ENCODE results near the gene EVA1C.

The EVA1C gene

DNA sequence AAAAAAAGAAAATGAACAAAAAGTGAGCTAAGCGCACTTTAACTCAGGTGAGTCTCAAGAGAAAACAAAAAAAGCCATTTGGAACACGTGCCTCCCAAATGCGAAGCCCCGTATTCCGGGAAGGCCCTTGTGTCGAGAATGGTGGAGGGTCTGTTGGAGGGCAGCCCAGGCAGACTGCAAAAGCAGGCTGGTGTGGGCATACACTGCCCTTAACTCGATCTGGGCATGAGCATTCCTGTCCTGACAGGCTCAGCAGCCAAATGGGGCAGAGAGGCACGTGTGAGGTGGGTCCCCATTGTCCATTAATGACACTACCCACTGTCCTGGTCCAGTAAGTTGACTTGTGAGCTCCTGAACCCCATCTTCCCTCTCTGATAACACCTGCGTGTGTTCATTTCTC is 57.7 kb downstream of the EVA1C start:
- TF ChIP-seq, protein P1, sequence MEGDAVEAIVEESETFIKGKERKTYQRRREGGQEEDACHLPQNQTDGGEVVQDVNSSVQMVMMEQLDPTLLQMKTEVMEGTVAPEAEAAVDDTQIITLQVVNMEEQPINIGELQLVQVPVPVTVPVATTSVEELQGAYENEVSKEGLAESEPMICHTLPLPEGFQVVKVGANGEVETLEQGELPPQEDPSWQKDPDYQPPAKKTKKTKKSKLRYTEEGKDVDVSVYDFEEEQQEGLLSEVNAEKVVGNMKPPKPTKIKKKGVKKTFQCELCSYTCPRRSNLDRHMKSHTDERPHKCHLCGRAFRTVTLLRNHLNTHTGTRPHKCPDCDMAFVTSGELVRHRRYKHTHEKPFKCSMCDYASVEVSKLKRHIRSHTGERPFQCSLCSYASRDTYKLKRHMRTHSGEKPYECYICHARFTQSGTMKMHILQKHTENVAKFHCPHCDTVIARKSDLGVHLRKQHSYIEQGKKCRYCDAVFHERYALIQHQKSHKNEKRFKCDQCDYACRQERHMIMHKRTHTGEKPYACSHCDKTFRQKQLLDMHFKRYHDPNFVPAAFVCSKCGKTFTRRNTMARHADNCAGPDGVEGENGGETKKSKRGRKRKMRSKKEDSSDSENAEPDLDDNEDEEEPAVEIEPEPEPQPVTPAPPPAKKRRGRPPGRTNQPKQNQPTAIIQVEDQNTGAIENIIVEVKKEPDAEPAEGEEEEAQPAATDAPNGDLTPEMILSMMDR (IDR thresholded peaks at IDR 0.05; ENCODE audit: low read depth, low read length) = no peak
- no peak for DNase-seq (ENCODE audit: extremely low read depth, low read depth)

DNA sequence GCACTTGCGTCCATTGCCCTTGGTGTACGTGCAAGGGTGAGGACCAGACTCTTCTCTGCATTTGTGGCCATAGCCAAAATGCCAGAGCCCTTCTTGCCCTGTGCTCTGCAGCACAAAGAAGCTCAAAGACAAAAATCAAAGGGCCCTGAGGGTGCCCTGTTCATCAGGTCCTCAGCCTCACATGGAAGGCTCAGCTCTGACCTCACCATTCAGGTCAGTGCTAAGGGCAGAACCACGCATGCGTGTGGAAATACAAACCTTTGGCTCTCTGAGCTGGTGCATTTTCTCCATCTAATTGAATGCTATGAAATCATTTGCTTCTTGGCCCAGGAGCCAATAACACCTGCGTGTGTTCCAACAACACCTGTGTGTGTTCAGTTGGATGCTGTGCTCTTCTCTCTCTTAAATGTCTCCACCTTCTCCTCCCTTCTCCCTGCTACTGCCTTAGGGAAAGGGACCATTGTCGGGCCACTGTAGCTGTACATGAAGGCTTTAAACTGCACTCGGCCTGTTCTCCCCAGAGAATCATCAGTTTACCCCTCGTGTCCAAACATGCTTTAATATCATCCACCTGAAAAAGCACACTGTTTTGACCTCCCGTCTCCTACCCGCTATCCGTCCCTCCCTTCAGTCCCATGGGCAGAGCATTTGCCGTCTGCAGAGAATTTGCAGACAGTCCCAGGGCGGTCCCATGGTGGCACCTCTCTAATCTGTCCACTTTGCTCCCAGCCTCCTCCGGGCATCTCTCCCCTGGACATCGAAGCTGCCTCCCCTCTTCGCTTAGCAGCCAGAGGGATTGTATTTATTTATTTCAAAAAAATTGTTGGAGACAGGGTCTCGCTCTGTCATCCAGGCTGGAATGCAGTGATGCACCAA is 60.6 kb downstream of the EVA1C start:
- no peak for DNase-seq (ENCODE audit: extremely low read depth, low read depth)
- TF ChIP-seq, protein P1 (IDR thresholded peaks at IDR 0.05; ENCODE audit: low read depth, low read length) = no peak

DNA sequence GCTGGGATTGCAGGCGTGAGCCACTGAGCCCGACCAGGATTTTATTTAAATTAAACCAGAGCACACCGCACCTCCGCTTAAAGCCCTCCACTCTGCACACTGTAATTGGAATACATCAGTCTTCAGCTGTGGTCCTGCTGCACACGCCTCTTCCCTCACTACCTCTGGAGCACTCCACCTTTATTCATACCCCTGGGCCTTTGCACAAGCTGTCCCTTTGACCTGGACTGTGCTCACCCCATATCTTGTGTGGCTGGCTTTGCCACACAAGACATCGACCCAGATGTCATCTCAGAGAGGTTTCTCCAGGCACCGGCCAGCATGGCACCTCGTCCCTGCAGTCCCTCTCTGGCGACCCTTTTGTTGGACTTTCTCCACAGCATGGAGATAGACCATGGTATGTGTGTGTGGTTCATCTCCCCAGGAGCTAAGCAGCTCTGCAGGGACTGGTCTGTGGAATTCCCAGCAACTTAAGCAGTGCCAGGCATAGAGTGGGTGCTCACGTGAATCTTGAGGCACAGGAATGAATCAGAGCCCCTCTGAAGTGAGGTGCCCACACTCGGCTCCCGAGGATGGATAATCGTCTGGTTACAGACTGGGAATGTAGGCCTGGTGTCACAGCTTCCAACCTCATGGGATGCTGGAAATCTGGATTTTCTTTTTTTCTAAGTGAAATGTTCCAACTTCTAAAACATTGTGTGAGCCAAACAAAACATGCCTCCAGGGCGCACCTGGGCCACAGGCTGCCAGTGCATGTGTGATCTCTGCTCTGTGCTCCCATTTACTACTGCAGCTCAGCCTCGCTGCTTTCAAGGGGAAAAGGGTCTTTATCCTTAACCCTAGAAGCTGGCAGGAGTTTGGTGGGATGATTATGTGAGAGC is 61.9 kb downstream of the EVA1C start:
- no peak for DNase-seq (ENCODE audit: extremely low read depth, low read depth)
- TF ChIP-seq, protein P1 (IDR thresholded peaks at IDR 0.05; ENCODE audit: low read depth, low read length) = no peak

DNA sequence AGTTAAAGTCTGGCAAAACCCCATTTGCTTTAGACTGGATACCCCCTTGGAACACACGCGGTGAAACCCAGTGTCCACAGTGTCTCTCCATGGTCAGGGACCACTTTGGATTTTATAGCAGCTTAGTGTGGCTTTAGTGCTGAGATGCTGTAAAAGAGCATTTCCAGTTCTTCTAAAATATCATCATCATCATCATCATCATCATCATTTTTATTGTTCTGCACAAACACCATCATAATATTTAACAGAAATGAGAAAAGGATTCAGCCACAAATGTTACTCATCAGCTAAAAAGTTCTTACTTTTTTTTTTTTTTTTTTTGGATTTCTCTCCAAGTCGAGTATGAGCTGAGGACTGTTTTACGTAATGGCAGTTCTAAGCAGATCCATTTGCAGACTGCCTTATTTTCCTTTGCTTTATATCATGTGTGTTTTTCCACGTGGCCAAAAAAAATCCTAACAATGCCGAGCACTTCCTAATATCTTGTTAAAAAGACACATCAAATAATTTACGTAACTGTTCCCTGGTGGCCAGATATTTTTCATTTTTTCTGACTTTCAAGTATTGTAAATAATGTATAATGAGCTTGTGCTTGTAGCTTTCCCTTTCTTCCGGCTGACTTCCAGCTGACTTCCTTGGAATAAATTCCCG is 62.8 kb downstream of the EVA1C start:
- TF ChIP-seq, protein P1 (IDR thresholded peaks at IDR 0.05; ENCODE audit: low read depth, low read length) = no peak
- peak; percentile 36 for DNase-seq (ENCODE audit: extremely low read depth, low read depth)

DNA sequence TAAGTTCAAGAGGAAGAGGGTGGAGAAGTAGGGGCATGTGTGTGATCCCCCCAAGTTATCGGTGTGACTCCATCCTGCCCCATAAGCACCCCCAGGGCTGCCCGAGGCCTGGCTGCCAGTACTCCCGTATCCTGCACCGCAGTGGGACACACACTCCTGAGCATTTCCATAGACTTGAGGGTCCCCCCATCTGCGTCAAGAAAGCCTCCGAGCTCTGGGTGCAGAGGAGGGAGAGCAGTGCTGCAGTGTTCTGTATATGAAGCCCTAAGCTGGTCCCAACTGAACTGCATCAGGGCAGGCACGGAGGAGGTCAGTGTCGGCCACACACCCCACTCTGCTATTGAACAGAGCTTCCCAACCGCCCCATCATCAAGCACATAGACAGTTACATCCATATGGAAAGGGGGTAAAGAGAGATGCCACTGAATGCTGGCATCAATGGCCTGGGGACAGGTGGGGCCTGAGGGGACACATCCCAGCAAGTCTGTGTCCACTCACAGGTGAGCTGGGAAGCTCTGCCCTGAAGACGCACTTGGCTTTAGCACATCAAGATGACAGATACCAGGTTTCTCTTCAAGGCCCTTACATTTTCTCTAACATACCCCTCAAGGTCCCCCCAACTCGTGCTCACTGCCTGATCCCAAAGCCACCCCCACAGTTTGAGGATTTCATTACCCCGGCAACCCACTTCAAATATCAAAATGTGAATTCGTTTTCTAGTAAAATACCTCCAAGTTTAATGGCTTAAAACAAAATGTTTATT is 64.3 kb downstream of the EVA1C start:
- TF ChIP-seq, protein P1 (IDR thresholded peaks at IDR 0.05; ENCODE audit: low read depth, low read length) = no peak
- no peak for DNase-seq (ENCODE audit: extremely low read depth, low read depth)

DNA sequence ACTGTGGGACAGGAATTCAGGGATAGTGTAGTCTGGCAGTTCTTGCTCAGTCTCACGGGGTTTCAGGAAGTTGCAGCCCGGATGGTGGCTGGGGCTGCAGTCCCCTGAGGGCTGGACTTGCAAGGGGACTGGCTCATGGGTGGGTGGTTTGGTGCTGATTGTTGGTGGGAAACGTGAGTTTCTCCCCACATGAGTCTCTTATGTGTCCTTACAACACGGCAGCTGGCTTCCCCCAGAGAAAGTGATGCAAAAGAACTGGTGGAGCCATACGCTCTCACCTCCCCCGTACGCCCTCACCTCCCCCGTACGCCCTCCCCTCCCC is 64.9 kb downstream of the EVA1C start:
- DNase-seq (ENCODE audit: extremely low read depth, low read depth) = no peak
- TF ChIP-seq, protein P1 (IDR thresholded peaks at IDR 0.05; ENCODE audit: low read depth, low read length) = no peak

All from AG09319 (cell line).